ENCODE measurements around the gene HNRNPA1. TPM values are rescaled to one million over a fixed set of nuclear protein-coding genes. Genes with fewer than 3 reads are reported as not detected.
"Not testable (repeated sequence)": the region's sequence is repeated elsewhere in the genome, so short reads cannot be mapped to it uniquely, and the experiment has no call there.

The HNRNPA1 gene
- 485 to 774 TPM (median 502 TPM) in 3 replicates for total RNA-seq
- long read RNA-seq, full-length matches to known transcripts: 432 of 458 reads
- long read RNA-seq, partial matches to known transcripts: 12 of 458 reads
- long read RNA-seq, other reads (novel, unspliced or antisense): 14 of 458 reads

DNA sequence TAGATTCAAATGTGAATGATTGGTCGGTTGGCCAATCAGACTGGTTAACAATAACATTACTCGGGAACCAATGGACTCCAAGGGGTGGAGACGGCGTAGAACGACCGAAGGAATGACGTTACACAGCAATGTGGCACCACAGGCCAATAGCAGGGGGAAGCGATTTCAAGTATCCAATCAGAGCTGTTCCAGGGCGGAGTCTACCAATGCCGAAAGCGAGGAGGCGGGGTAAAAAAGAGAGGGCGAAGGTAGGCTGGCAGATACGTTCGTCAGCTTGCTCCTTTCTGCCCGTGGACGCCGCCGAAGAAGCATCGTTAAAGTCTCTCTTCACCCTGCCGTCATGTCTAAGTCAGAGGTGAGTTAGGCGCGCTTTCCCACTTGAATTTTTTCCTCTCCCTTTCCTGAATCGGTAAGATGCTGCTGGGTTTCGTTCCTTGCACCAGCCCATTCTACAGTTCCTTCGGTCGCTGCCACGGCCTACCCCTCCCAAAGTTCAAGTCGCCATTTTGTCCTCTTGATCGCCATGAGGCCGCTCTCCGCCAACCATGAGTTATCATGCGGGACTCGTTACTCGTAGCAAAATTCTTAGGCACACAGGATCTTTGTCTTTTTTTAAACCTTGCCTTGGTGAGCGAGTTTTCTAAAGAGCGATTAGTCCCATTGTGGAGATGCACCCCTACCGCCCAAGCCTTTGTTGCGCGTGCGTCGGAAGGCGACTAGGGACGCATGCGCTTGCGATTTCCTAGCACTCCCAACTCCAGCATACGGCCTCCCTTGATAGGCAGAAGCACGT, at the start of gene HNRNPA1:
HNRNPA1 (plus strand) TSS at position 259 of the 793 bp plus-strand sequence; CDS start at position 341, 82 bp downstream.
- no peaks in the 10 kb centered on the region for H3K27me3 Mint-ChIP-seq (ENCODE audit: low read depth)
- H3K4me1 Mint-ChIP-seq (ENCODE audit: low read depth): peaks cover 53% of the 10 kb centered on the region
- no peak within 1 kb of the TSS for H3K27ac Mint-ChIP-seq (ENCODE audit: unreplicated experiment)
- H3K4me3 Mint-ChIP-seq (ENCODE audit: unreplicated experiment): no peak within 1 kb of the TSS
- TF ChIP-seq, protein P1, sequence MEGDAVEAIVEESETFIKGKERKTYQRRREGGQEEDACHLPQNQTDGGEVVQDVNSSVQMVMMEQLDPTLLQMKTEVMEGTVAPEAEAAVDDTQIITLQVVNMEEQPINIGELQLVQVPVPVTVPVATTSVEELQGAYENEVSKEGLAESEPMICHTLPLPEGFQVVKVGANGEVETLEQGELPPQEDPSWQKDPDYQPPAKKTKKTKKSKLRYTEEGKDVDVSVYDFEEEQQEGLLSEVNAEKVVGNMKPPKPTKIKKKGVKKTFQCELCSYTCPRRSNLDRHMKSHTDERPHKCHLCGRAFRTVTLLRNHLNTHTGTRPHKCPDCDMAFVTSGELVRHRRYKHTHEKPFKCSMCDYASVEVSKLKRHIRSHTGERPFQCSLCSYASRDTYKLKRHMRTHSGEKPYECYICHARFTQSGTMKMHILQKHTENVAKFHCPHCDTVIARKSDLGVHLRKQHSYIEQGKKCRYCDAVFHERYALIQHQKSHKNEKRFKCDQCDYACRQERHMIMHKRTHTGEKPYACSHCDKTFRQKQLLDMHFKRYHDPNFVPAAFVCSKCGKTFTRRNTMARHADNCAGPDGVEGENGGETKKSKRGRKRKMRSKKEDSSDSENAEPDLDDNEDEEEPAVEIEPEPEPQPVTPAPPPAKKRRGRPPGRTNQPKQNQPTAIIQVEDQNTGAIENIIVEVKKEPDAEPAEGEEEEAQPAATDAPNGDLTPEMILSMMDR (IDR thresholded peaks at IDR 0.05): no peak
- DNase-seq (ENCODE audit: low spot score): no peak
- no peaks in the 10 kb centered on the region for H3K9me3 Mint-ChIP-seq (ENCODE audit: low read depth)
- peaks cover 38% of the 10 kb centered on the region for H3K36me3 Mint-ChIP-seq (ENCODE audit: low read depth)

DNA sequence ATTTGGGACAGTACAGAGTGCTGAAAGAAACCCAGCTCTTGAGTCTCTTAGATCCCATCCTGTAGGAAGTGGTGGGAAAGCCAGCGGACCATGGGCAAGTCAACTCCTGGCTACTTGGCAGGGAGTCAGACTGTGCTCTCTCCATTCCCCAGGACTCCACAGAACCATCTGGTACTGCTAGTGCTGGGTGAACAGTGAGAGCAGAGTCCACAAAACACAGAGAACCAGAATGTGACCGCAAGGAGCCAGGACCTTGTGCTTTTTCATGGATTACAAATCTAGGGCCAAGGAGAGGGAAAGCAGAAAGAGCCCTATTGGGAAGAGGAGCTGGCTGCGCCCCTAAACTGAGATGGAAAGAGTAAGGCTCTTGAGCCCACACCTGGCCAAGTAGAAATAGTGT, 49.3 kb upstream of the HNRNPA1 start:
- not testable (repeated sequence) for H3K27ac Mint-ChIP-seq (ENCODE audit: unreplicated experiment); H3K36me3 Mint-ChIP-seq (ENCODE audit: low read depth); DNase-seq (ENCODE audit: low spot score); H3K4me3 Mint-ChIP-seq (ENCODE audit: unreplicated experiment); H3K27me3 Mint-ChIP-seq (ENCODE audit: low read depth); H3K9me3 Mint-ChIP-seq (ENCODE audit: low read depth)
- H3K4me1 Mint-ChIP-seq (ENCODE audit: low read depth): peaks cover 40% of the 10 kb centered on the region

DNA sequence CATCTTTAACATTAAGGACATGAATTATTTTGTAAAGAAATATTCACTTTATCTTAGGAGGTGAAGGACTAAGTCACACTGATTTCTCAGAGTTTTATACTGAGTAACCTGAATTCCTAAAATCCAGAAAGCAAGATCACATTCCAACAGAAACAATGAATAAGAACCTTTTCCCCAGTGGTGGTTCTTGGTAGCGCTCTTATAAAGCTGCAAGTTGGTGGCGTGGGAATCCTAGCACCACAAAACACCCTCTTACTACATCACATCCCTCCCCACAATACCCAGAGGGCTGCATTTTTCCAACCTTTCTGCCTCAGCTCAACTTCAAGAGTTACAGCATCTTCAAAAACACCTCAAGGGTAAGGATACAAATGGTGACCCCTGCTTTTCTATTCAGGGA, 47.7 kb upstream of the HNRNPA1 start:
- no peak for DNase-seq (ENCODE audit: low spot score)

DNA sequence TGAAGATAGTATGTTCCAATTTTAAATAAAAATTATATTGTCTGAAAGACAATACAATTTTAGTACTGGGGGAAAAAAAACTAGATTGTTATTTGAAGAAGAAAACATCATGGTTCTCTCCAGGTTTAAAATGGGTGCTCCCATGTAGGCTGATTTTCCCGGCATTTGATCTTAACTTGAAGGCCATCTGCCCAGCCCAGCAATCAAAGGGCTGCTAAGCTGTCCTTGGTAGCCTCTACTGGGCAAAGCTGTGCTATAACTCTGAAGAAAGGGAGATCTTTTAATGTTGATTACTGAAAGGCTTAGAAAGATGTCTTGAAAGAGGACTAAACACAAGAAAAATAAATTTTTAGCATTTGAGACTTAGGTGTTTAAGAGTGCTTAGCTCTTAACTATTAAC, 42.0 kb upstream of the HNRNPA1 start:
- TF ChIP-seq, protein P1 (IDR thresholded peaks at IDR 0.05): no peak
- Mint-ChIP-seq H3K4me1 (ENCODE audit: low read depth) (no peaks in the 10 kb centered on the region), H3K36me3 (ENCODE audit: low read depth) (peaks cover 11% of the 10 kb centered on the region), H3K9me3 (ENCODE audit: low read depth) (no peaks in the 10 kb centered on the region), H3K4me3 (ENCODE audit: unreplicated experiment) (no peak overlapping the region), H3K27me3 (ENCODE audit: low read depth) (no peaks in the 10 kb centered on the region), H3K27ac (ENCODE audit: unreplicated experiment) (no peak overlapping the region)
- no peak for DNase-seq (ENCODE audit: low spot score)

More for the DNA sequence above, 47.7 kb upstream of the HNRNPA1 start:
- H3K4me1 Mint-ChIP-seq (ENCODE audit: low read depth): peaks cover 37% of the 10 kb centered on the region
- peaks cover 2% of the 10 kb centered on the region for H3K36me3 Mint-ChIP-seq (ENCODE audit: low read depth)
- no peaks in the 10 kb centered on the region for H3K27me3 Mint-ChIP-seq (ENCODE audit: low read depth)
- TF ChIP-seq, protein P1 (IDR thresholded peaks at IDR 0.05): peak; percentile 67
- H3K4me3 Mint-ChIP-seq (ENCODE audit: unreplicated experiment): no peak overlapping the region
- H3K27ac Mint-ChIP-seq (ENCODE audit: unreplicated experiment): peak overlapping the region; percentile 22
- H3K9me3 Mint-ChIP-seq (ENCODE audit: low read depth): no peaks in the 10 kb centered on the region

DNA sequence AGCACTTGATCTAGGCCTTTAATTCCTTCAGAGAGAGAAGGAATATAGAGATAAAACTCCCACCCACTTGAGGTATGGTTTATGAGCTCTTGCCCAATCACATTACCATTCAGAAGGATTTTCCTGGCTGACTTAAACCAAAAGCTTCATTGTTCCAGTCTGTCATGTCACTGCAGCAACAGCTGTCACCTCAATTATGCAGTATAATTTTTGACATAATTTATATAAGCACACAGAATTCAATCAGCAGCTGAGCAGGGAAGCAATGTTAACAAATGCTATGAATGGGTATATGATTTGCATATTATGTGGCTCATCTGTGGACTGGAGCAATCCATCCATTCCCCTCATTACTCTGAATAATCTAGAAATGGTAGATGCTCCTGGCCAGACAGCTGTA, 40.9 kb upstream of the HNRNPA1 start:
- Mint-ChIP-seq H3K4me3 (ENCODE audit: unreplicated experiment) (no peak overlapping the region), H3K36me3 (ENCODE audit: low read depth) (peaks cover 10% of the 10 kb centered on the region), H3K27me3 (ENCODE audit: low read depth) (no peaks in the 10 kb centered on the region), H3K27ac (ENCODE audit: unreplicated experiment) (no peak overlapping the region), H3K9me3 (ENCODE audit: low read depth) (no peaks in the 10 kb centered on the region), H3K4me1 (ENCODE audit: low read depth) (no peaks in the 10 kb centered on the region)
- no peak for DNase-seq (ENCODE audit: low spot score)
- TF ChIP-seq, protein P1 (IDR thresholded peaks at IDR 0.05): no peak
